SH-SY5Y (cell line): Measurements from ENCODE around the gene STAT1.

Experiments used
- GATA2 ChIP-seq: IDR thresholded peaks from 2 replicates; pipeline ENCODE4 v1.6.1; 2011; ENCODE audit warnings: mild to moderate bottlenecking, low read depth, low read length
- GATA3 ChIP-seq: IDR thresholded peaks from 2 replicates; pipeline ENCODE4 v1.6.1; 2011; ENCODE audit warnings: low read depth, mild to moderate bottlenecking, low read length, moderate library complexity

- TF ChIP-seq GATA2 (no peak), GATA3 (no peak)
Observed at GRCh38 chr2:190932514-190932913, 81.5 kb downstream of the STAT1 start.
